22Rv1 (cell line): ENCODE results near the gene FPR1.

Source experiments
- H3K27ac ChIP-seq: fragments of 450-650 bp; 2 replicates; pipeline ENCODE4 v1.5.1; 2017
- ZFX ChIP-seq: fragments of 450-650 bp; IDR thresholded peaks from 2 replicates; pipeline ENCODE4 v1.6.1; 2017; ENCODE audit warnings: antibody characterized with exemption, borderline replicate concordance
- TF ChIP-seq, protein P1 (sequence below): fragments of 450-650 bp; IDR thresholded peaks from 2 replicates; pipeline ENCODE4 v1.5.1; 2017; ENCODE audit warnings: mild to moderate bottlenecking

The FPR1 gene

DNA sequence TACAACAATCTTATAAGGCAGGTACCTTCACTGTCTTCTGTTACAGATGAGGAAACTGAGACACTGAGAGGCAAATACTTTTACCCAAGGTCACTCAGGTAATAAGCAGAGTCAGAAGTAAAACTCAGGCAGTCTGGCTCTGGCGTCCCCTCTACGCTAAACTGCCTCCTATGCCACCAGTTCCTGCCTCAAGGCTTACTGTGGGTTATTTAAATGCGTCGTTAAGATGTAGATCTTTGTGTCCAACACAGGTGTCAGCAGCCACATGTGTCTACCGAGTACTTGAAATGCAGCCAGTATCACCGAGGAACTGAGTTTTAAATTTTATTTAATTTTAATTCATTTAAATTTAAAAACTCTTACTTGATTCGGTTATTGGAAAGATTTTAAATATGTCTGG lies 29.8 kb downstream of the FPR1 start:
- H3K27ac ChIP-seq: no peak overlapping the region
- no peak for TF ChIP-seq ZFX
- TF ChIP-seq, protein P1, sequence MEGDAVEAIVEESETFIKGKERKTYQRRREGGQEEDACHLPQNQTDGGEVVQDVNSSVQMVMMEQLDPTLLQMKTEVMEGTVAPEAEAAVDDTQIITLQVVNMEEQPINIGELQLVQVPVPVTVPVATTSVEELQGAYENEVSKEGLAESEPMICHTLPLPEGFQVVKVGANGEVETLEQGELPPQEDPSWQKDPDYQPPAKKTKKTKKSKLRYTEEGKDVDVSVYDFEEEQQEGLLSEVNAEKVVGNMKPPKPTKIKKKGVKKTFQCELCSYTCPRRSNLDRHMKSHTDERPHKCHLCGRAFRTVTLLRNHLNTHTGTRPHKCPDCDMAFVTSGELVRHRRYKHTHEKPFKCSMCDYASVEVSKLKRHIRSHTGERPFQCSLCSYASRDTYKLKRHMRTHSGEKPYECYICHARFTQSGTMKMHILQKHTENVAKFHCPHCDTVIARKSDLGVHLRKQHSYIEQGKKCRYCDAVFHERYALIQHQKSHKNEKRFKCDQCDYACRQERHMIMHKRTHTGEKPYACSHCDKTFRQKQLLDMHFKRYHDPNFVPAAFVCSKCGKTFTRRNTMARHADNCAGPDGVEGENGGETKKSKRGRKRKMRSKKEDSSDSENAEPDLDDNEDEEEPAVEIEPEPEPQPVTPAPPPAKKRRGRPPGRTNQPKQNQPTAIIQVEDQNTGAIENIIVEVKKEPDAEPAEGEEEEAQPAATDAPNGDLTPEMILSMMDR: no peak

DNA sequence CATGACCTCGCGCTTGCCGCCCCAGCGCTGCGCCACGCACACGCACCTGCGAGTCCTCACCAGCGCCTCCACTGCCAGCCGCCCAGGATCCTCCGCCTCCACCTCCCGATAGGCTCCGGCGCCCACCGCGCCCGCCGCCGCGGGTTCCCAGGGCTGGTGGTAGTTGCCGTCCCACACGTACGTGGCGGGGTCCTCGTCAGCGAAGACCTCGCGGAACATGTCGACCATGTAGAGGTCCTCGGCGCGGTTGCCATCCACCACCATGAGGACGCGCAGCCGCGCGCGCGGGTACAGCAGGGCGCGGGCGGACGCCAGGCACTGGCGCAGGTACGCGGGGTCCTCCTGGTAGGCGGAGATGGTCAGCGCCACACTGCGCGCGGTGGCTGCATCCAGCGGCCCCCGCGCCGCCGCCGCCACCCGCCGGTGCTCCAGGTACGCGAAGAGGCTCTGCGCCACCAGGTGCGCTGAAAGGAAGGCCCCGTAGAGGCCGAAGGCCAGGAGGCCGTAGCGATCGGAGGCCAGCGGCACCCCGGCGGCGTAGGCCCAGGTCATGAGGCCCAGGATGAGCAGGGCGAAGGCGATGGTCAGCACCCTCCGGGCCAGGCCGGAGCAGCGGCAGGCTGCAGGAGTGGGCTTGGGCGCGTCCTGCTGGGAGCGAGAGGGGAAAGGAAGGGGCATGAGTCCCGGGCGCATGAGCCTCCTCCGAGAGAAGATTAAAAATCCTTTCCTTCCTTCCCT lies 32.3 kb downstream of the FPR1 start:
- TF ChIP-seq, protein P1: no peak
- TF ChIP-seq ZFX: no peak

DNA sequence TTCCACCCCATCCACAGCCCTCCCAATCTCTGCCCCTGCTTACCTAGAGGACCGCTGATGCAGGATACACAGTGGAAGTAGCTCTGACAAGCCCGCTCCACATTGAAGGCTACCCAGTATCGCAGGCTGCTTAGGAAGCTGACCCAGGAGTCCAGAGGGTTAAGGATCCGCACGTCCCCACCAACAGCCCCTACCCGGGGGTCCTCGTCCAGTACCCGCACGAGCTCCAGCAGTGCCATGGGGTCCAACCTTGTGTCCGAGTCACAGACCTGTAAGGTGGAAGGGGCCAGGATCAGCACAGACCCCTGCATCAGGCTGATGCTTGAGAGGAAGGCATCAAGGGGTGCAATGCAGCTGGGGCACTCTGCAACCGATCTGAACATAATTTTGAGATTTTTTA lies 34.8 kb downstream of the FPR1 start:
- TF ChIP-seq ZFX: no peak
- TF ChIP-seq, protein P1: no peak
- no peak overlapping the region for H3K27ac ChIP-seq

More for the DNA sequence above, 32.3 kb downstream of the FPR1 start:
- H3K27ac ChIP-seq: no peak overlapping the region

DNA sequence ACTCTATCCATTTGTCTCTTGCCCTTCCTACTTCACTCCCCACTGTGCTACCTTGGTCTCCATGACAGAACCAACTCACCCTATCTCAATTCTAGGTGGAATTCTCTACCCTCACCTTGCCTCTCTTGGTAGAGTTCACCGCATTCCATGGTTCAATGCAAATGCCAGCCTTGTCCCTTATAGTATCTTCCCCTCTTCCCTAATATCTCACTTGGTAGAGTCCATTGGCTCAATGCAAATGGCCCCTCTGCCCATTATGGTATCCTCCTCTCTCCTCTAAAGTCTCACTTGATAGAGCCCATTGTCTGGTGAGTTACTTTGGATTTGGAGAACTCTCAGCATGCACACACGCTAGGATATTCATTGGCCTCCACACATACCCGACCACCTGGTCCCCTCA lies 35.8 kb downstream of the FPR1 start:
- TF ChIP-seq, protein P1: no peak
- TF ChIP-seq ZFX: no peak
- H3K27ac ChIP-seq: no peak overlapping the region

DNA sequence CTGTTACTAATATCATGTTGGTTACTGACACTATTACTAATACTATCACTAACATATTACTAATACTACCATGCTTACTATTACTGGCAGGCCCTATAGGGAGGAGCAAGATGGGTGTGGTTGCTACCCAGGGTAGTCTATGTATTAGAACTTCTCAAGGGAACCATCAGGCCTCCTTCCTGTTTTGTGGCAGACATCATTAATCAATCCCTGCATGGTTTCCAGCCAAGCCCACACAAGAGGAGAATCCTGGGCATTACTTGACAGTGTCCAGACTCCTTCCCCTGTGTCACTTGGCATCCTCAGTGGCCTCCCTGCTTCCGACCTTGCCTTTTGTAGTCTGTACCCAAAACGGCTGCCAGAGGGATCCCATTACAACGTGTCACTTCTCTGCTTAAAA lies 36.8 kb downstream of the FPR1 start:
- no peak for TF ChIP-seq ZFX
- TF ChIP-seq, protein P1: no peak
- no peak overlapping the region for H3K27ac ChIP-seq

DNA sequence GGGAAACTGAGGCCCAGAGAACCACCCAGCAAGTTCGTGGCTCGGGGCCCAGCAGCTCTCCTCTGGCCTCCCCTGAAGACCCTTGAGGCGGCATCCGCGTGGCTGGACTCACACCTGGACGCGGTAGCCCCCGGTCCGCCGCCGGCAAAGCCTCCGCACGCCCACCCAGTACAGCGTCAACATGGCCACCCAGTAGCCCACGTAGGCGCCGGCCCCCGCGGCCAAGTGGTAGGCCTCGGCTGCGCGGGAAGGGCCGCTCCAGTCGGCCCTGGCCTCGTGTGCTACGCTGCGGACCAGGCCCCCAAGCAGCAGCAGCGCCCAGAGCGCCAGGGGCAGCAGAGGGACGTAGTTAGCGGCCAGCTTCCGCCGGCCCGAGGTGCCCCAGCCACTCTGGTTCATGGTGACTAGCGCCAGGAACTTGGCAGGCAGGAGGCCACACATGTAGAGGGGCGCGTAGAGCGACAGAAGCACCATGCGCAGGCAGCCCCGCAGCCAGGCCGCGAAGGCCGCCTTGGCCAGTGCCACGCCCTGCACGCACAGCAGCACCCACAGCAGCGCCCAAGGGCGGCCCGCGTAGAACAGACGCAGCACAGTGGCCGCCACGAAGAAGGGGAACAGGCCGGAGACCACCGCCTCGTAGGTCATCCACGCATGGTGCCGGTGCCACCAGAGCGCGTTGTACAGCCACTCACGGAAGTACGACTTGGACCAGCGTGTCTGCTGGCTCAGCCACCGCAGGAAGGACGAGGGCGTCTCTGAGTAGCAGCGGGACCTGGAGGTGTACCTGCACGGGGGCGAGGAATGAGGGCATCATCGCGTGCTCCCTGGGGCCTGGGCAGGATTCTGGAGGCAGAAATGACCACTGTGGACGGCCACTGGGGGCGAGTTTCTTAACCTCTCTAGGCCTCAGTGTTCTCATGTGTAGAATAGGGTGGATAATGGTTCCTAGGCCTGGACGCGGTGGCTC lies 38.1 kb downstream of the FPR1 start:
- no peak overlapping the region for H3K27ac ChIP-seq
- no peak for TF ChIP-seq ZFX
- TF ChIP-seq, protein P1: no peak
